K562 (cell line): ENCODE results near the gene ITM2B. TPM values are rescaled to one million over a fixed set of nuclear protein-coding genes. Genes with fewer than 3 reads are reported as not detected.

Source experiments
- CAMTA2 ChIP-seq: fragments of 250-450 bp; sonication (Bioruptor Pico); conservative IDR thresholded peaks from 2 replicates; pipeline ENCODE4 v1.5.1; 2022
- CXXC5 ChIP-seq: fragments of 250-450 bp; sonication (Bioruptor Pico); IDR thresholded peaks from 2 replicates; pipeline ENCODE4 v1.8.0; 2022; ENCODE audit warnings: inconsistent platforms, mild to moderate bottlenecking, moderate library complexity
- GATA2 ChIP-seq: sonication (generic); formaldehyde crosslinking; IDR thresholded peaks from 2 replicates; pipeline ENCODE4 v1.4.0; 2020; ENCODE audit warnings: mild to moderate bottlenecking, missing genetic modification reagents
- GMEB1 ChIP-seq: fragments of 250-450 bp; sonication (Bioruptor Pico); IDR thresholded peaks from 2 replicates; pipeline ENCODE4 v1.4.0; 2020; ENCODE audit warnings: mild to moderate bottlenecking
- SIN3B ChIP-seq: fragments of 450-650 bp; IDR thresholded peaks from 2 replicates; pipeline ENCODE4 v1.6.1; 2017; ENCODE audit warnings: low read depth, mild to moderate bottlenecking, moderate library complexity
- SRSF7 ChIP-seq: fragments of 200-400 bp; formaldehyde crosslinking; optimal IDR thresholded peaks from 2 replicates; pipeline ENCODE3; 2017; ENCODE audit warnings: mild to moderate bottlenecking, low read depth, low read length
- ZNF699 ChIP-seq: fragments of 250-450 bp; sonication (Bioruptor Pico); IDR thresholded peaks from 2 replicates; pipeline ENCODE4 v1.8.0; 2021; ENCODE audit warnings: mild to moderate bottlenecking, moderate library complexity; ENCODE audit not compliant: insufficient replicate concordance
- polyA plus RNA-seq, 8 experiments: library from polyadenylated mRNA; depleted of rRNA in 4 of 8; stranded (reverse) in 5 of 8; unstranded in 3 of 8; fragments of >200 nt; fragmentation: Nextera tagmentation in 2 of 8; fragmentation: Illumina TruSeq in 1 of 8; extraction: Ambion mirVana in 2 of 8; extraction: Trizol in 1 of 8; gene quantifications; 2 replicates each; pipeline versions ENCODE4 v1.2.1 to v1.2.3, GENCODE V29; 2011 to 2014; ENCODE audit warnings: inconsistent platforms in 1 of 8, missing spikeins in 1 of 8
- total RNA-seq, 7 experiments: library from RNA; depleted of rRNA in 6 of 7; stranded (reverse); fragments of >200 nt in 6 of 7; fragmentation: Illumina TruSeq in 2 of 7; extraction: Trizol in 2 of 7; gene quantifications; 2 replicates each; pipeline versions ENCODE4 v1.2.1 to v1.2.3, GENCODE V29; 2011 to 2021; ENCODE audit warnings: low replicate concordance in 1 of 7
- TF ChIP-seq, protein P1 (sequence below): fragments of 200-800 bp; sonication (Bioruptor generic); IDR thresholded peaks from 2 replicates; pipeline ENCODE4 v1.6.1; 2017; ENCODE audit warnings: missing genetic modification characterization, missing compliant biosample characterization

Gene ITM2B
- total and polyA plus RNA-seq, 9 of the 15 experiments (the other 6 are each of a cell fraction or from before 2014, with no cell fraction given) = 22.0 to 83.8 (median 45.0) TPM

GRCh38 chr13:48303359-48304142, 70.5 kb downstream of the ITM2B start, which contains the start of gene RB1 (continued):
- TF ChIP-seq GATA2 (no peak), SRSF7 (no peak), SIN3B (peak; percentile 19; the same call in 1 of the 2 replicates), GMEB1 (CRISPR knock-in tag) (peak; percentile 64), CXXC5 (CRISPR knock-in tag) (peak; percentile 92), CAMTA2 (no peak), ZNF699 (CRISPR knock-in tag) (no peak)
- TF ChIP-seq, protein P1, sequence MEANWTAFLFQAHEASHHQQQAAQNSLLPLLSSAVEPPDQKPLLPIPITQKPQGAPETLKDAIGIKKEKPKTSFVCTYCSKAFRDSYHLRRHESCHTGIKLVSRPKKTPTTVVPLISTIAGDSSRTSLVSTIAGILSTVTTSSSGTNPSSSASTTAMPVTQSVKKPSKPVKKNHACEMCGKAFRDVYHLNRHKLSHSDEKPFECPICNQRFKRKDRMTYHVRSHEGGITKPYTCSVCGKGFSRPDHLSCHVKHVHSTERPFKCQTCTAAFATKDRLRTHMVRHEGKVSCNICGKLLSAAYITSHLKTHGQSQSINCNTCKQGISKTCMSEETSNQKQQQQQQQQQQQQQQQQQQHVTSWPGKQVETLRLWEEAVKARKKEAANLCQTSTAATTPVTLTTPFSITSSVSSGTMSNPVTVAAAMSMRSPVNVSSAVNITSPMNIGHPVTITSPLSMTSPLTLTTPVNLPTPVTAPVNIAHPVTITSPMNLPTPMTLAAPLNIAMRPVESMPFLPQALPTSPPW = peak; percentile 71
